ENCODE measurements around the gene XPO6.
"Not testable (repeated sequence)": the region's sequence is repeated elsewhere in the genome, so short reads cannot be mapped to it uniquely, and the experiment has no call there.

Gene XPO6

DNA sequence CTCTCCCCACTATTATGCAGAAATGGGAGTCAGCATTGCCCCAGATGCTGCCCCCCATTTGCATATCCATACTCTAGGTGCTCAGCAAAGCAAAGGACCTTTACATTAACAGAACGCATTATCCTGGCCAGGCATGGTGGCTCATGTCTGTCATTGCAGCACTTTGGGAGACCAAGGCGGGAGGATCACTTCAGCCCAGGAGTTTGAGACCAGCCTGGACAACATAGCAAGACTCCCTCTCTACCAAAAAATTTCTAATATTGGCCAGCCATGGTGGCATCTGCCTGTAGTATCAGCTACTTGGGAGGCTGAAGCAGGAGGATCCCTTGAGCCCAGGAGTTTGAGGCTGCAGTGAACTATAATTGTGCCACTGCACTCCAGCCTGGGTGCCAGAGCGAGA is 12.1 kb upstream of the XPO6 start:
- CTCF ChIA-PET, POLR2A ChIA-PET, DNase-seq: not testable (repeated sequence)

DNA sequence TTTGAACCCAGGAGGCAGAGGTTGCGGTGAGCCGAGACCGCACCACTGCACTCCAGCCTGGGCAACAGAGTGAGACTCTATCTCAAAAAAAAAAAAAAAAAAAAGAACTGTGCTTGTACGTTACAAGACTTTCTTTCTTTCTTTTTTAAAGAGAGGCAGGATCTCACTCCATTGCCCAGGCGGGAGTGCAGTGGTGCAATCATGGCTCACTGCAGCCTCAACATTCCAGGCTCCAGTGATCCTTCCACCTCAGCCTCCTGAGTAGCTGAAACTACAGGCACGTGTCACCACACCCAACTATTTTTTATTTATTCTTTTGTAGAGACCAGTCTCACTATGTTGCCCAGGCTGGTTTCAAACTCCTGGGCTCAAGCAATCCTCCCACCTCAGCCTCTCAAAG is 8.0 kb upstream of the XPO6 start:
- H3K27me3 ChIP-seq (replicated peaks in 2 of 5; ENCODE audit: control insufficient read depth in 4 of 5, insufficient read depth in 5 of 5, low read length in 4 of 5); H3K9me3 ChIP-seq (ENCODE audit: control extremely low read depth in 1 of 5, control insufficient read depth in 4 of 5, insufficient read depth in 2 of 5, low read depth in 1 of 5, low read length in 4 of 5); DNase-seq; H3K4me3 ChIP-seq (ENCODE audit: control insufficient read depth in 1 of 7, extremely low read depth in 1 of 7, insufficient read depth in 4 of 7, low read depth in 2 of 7, low read length in 6 of 7); POLR2A ChIA-PET; H3K36me3 ChIP-seq (ENCODE audit: control insufficient read depth in 4 of 4, insufficient read depth in 4 of 4, low read length in 3 of 4); H3K27ac ChIP-seq (ENCODE audit: insufficient read depth in 1 of 2, low read depth in 1 of 2, low read length in 2 of 2, poor library complexity in 1 of 2, severe bottlenecking in 2 of 2); H3K4me1 ChIP-seq (ENCODE audit: control extremely low read depth in 1 of 4, control insufficient read depth in 4 of 4, insufficient read depth in 4 of 4, low read length in 3 of 4): not testable (repeated sequence)
- WGBS (ENCODE audit: insufficient coverage) = 97% methylated on average over 4 of the region's 6 CpGs
- CTCF ChIA-PET = interaction anchor here (0.9 to 3.4 kb wide), 5 partner anchors 8 to 248 kb away, joined by 4 to 17 read pairs (median 5); no protein-coding TSS in a partner anchor

More for the DNA sequence above, 12.1 kb upstream of the XPO6 start:
- not testable (repeated sequence) for H3K27me3 ChIP-seq (replicated peaks in 2 of 5; ENCODE audit: control insufficient read depth in 4 of 5, insufficient read depth in 5 of 5, low read length in 4 of 5); H3K36me3 ChIP-seq (ENCODE audit: control insufficient read depth in 4 of 4, insufficient read depth in 4 of 4, low read length in 3 of 4); H3K4me1 ChIP-seq (ENCODE audit: control extremely low read depth in 1 of 4, control insufficient read depth in 4 of 4, insufficient read depth in 4 of 4, low read length in 3 of 4); H3K27ac ChIP-seq (ENCODE audit: insufficient read depth in 1 of 2, low read depth in 1 of 2, low read length in 2 of 2, poor library complexity in 1 of 2, severe bottlenecking in 2 of 2); H3K4me3 ChIP-seq (ENCODE audit: control insufficient read depth in 1 of 7, extremely low read depth in 1 of 7, insufficient read depth in 4 of 7, low read depth in 2 of 7, low read length in 6 of 7); H3K9me3 ChIP-seq (ENCODE audit: control extremely low read depth in 1 of 5, control insufficient read depth in 4 of 5, insufficient read depth in 2 of 5, low read depth in 1 of 5, low read length in 4 of 5)
- 100% methylated on average over 2 of the region's 3 CpGs for WGBS (ENCODE audit: insufficient coverage)

DNA sequence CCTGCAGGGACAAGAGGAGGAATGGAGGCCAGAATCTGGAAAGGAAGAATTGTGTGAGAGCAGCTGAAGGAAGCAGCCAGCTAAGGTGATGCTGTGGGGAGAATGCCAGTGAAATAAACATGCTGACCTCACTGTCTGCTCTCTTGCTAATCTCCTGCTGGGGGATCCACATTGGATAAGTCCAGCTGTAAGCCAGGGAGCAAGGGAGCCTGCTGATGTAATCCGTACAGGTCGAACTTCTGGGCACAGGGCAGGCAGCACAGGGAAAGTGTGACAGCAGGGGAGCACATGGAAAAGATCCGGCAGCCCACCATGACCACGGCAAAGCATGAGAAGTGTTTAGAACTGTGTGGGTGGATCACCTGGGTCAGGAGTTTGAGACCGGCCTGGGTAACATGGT is 7.5 kb upstream of the XPO6 start:
- CTCF ChIA-PET = interaction anchor here (0.9 to 3.4 kb wide), 8 partner anchors 9 to 247 kb away, joined by 4 to 17 read pairs (median 6); no protein-coding TSS in a partner anchor
- 98% methylated on average over 4 of the region's 5 CpGs for WGBS (ENCODE audit: insufficient coverage)

DNA sequence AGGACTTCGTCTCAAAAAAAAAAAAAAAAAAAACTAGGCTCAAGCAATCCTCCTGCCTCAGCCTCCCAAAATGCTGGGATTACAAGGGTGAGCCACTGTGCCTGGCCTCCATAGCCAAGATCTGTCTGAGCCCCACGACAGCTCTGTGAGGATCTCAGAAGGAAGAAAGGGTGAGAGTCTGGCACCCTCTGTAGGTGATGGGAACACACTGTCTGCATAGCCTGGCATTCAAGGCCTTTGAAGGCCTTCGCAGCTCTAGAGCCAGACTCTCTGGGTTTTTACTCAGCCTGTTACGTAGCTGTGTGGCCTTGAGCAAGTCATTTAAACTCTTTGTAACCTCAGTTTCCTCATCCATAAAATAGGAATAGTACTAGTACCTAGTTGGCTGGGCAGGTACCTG is 6.3 kb upstream of the XPO6 start:
- Histone ChIP-seq H3K4me1 (ENCODE audit: control extremely low read depth in 1 of 4, control insufficient read depth in 4 of 4, insufficient read depth in 4 of 4, low read length in 3 of 4) (no peaks in the 10 kb centered on the region), H3K27me3 (replicated peaks in 2 of 5; ENCODE audit: control insufficient read depth in 4 of 5, insufficient read depth in 5 of 5, low read length in 4 of 5) (no peaks in the 10 kb centered on the region), H3K4me3 (ENCODE audit: control insufficient read depth in 1 of 7, extremely low read depth in 1 of 7, insufficient read depth in 4 of 7, low read depth in 2 of 7, low read length in 6 of 7) (no peak overlapping the region), H3K36me3 (ENCODE audit: control insufficient read depth in 4 of 4, insufficient read depth in 4 of 4, low read length in 3 of 4) (no peaks in the 10 kb centered on the region), H3K9me3 (ENCODE audit: control extremely low read depth in 1 of 5, control insufficient read depth in 4 of 5, insufficient read depth in 2 of 5, low read depth in 1 of 5, low read length in 4 of 5) (no peaks in the 10 kb centered on the region), H3K27ac (ENCODE audit: insufficient read depth in 1 of 2, low read depth in 1 of 2, low read length in 2 of 2, poor library complexity in 1 of 2, severe bottlenecking in 2 of 2) (no peak overlapping the region)
- ChIA-PET CTCF (interaction anchor here (0.7 to 3.4 kb wide), 20 partner anchors 16 to 246 kb away, joined by 3 to 17 read pairs (median 4); no protein-coding TSS in a partner anchor), POLR2A (interaction anchor here (0.5 kb wide), 1 partner anchor 48 kb away, joined by 3 read pairs; no protein-coding TSS in a partner anchor)
- 50% methylated on average over 2 of the region's 4 CpGs for WGBS (ENCODE audit: insufficient coverage)
- peak; percentile 60 to 82 (median 78) for DNase-seq

More for the DNA sequence above, 7.5 kb upstream of the XPO6 start:
- Histone ChIP-seq H3K4me1 (ENCODE audit: control extremely low read depth in 1 of 4, control insufficient read depth in 4 of 4, insufficient read depth in 4 of 4, low read length in 3 of 4) (no peaks in the 10 kb centered on the region), H3K27ac (ENCODE audit: insufficient read depth in 1 of 2, low read depth in 1 of 2, low read length in 2 of 2, poor library complexity in 1 of 2, severe bottlenecking in 2 of 2) (no peak overlapping the region), H3K27me3 (replicated peaks in 2 of 5; ENCODE audit: control insufficient read depth in 4 of 5, insufficient read depth in 5 of 5, low read length in 4 of 5) (no peaks in the 10 kb centered on the region), H3K36me3 (ENCODE audit: control insufficient read depth in 4 of 4, insufficient read depth in 4 of 4, low read length in 3 of 4) (no peaks in the 10 kb centered on the region), H3K9me3 (ENCODE audit: control extremely low read depth in 1 of 5, control insufficient read depth in 4 of 5, insufficient read depth in 2 of 5, low read depth in 1 of 5, low read length in 4 of 5) (no peaks in the 10 kb centered on the region), H3K4me3 (ENCODE audit: control insufficient read depth in 1 of 7, extremely low read depth in 1 of 7, insufficient read depth in 4 of 7, low read depth in 2 of 7, low read length in 6 of 7) (no peak overlapping the region)
- no peak for DNase-seq
- POLR2A ChIA-PET = no interaction called here

DNA sequence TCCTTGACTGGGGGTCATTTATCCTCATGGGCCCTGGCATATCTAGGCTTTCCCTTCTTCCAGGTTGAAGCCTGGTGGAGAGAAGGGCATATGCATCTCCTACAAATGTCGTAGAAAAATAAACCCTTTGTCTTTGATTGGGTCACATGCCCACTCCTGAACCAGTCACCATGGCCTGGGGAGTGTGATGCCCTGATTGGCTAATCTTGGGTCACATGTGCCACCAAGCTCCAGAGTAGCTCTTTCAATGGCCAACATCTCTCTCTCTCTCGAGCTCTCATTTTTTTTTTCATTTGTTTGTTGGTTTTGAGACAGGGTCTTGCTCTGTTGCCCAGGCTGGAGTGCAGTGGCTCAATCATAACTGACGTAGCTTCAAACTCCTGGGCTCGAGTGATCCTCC is 5.6 kb upstream of the XPO6 start:
- Histone ChIP-seq H3K4me3 (ENCODE audit: control insufficient read depth in 1 of 7, extremely low read depth in 1 of 7, insufficient read depth in 4 of 7, low read depth in 2 of 7, low read length in 6 of 7) (no peak overlapping the region), H3K36me3 (ENCODE audit: control insufficient read depth in 4 of 4, insufficient read depth in 4 of 4, low read length in 3 of 4) (no peaks in the 10 kb centered on the region), H3K4me1 (ENCODE audit: control extremely low read depth in 1 of 4, control insufficient read depth in 4 of 4, insufficient read depth in 4 of 4, low read length in 3 of 4) (peaks cover 0 to 4% (median 3%) of the 10 kb centered on the region in 4 experiments), H3K9me3 (ENCODE audit: control extremely low read depth in 1 of 5, control insufficient read depth in 4 of 5, insufficient read depth in 2 of 5, low read depth in 1 of 5, low read length in 4 of 5) (no peaks in the 10 kb centered on the region), H3K27ac (ENCODE audit: insufficient read depth in 1 of 2, low read depth in 1 of 2, low read length in 2 of 2, poor library complexity in 1 of 2, severe bottlenecking in 2 of 2) (no peak overlapping the region), H3K27me3 (replicated peaks in 2 of 5; ENCODE audit: control insufficient read depth in 4 of 5, insufficient read depth in 5 of 5, low read length in 4 of 5) (no peaks in the 10 kb centered on the region)
- peak in 2 of 3 donors; percentile 23 to 24 for DNase-seq
- WGBS (ENCODE audit: insufficient coverage) = 96% methylated on average over 3 of the region's 4 CpGs
- CTCF ChIA-PET = interaction anchor here (0.6 to 3.4 kb wide), 14 partner anchors 15 to 580 kb away, joined by 3 to 17 read pairs (median 4); no protein-coding TSS in a partner anchor
- POLR2A ChIA-PET = no interaction called here

DNA sequence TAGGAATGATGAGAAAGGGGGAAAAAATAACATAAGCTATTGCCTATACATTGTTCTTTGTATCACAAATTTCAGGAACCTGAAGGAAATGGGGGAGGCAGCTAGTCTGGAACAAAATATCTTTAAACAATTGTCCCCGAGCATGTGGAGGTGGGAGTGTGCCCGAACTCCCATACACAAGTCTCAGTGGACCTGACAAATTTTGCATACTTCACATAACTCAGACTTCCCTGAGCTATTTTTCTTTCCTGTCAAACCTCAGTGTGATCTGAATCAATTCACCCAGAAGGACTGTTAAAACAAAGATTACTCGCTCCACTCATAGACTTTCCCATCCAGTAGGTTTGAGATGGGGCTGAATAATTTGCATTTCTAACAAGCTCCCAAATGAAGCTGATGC is 1.6 kb upstream of the XPO6 start:
- no peak overlapping the region for H3K4me3 ChIP-seq (ENCODE audit: control insufficient read depth in 1 of 7, extremely low read depth in 1 of 7, insufficient read depth in 4 of 7, low read depth in 2 of 7, low read length in 6 of 7)
- peaks cover 8 to 27% (median 22%) of the 10 kb centered on the region in 4 experiments for H3K4me1 ChIP-seq (ENCODE audit: control extremely low read depth in 1 of 4, control insufficient read depth in 4 of 4, insufficient read depth in 4 of 4, low read length in 3 of 4)
- no peaks in the 10 kb centered on the region for H3K27me3 ChIP-seq (replicated peaks in 2 of 5; ENCODE audit: control insufficient read depth in 4 of 5, insufficient read depth in 5 of 5, low read length in 4 of 5)
- CTCF ChIA-PET = interaction anchor here (0.8 to 1.9 kb wide), 7 partner anchors 11 to 465 kb away, joined by 3 to 10 read pairs (median 3); no protein-coding TSS in a partner anchor
- 93% methylated on average over 2 of the region's 3 CpGs for WGBS (ENCODE audit: insufficient coverage)
- POLR2A ChIA-PET = interaction anchor here (0.6 to 0.7 kb wide), 2 partner anchors 30 to 136 kb away, joined by 3 to 4 read pairs; no protein-coding TSS in a partner anchor
- H3K36me3 ChIP-seq (ENCODE audit: control insufficient read depth in 4 of 4, insufficient read depth in 4 of 4, low read length in 3 of 4) = peaks cover 2 to 6% (median 5%) of the 10 kb centered on the region in 4 experiments
- no peak overlapping the region for H3K27ac ChIP-seq (ENCODE audit: insufficient read depth in 1 of 2, low read depth in 1 of 2, low read length in 2 of 2, poor library complexity in 1 of 2, severe bottlenecking in 2 of 2)
- no peak for DNase-seq
- no peaks in the 10 kb centered on the region for H3K9me3 ChIP-seq (ENCODE audit: control extremely low read depth in 1 of 5, control insufficient read depth in 4 of 5, insufficient read depth in 2 of 5, low read depth in 1 of 5, low read length in 4 of 5)

DNA sequence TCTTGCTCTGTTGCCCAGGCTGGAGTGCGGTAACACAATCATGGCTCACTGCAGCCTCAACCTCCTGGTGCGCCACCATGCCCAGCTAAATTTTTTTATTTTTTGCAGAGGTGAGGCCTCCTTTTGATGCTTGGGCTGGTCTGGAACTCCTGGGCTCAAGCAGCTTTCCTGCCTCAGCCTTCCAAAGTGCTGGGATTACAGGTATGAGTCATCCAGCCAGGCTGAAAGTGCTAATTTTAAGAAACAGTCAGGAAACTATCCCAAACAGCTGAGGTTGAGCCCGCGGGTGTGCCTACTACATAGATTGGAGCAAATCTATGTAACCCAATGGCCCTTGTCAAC is 738 bp upstream of the XPO6 start:
- ChIA-PET POLR2A (no interaction called here), CTCF (interaction anchor here (1.2 to 1.9 kb wide), 3 partner anchors 16 to 76 kb away, joined by 3 to 10 read pairs (median 3); no protein-coding TSS in a partner anchor)
- no peaks in the 10 kb centered on the region for H3K27me3 ChIP-seq (replicated peaks in 2 of 5; ENCODE audit: control insufficient read depth in 4 of 5, insufficient read depth in 5 of 5, low read length in 4 of 5)
- H3K4me3 ChIP-seq (ENCODE audit: control insufficient read depth in 1 of 7, extremely low read depth in 1 of 7, insufficient read depth in 4 of 7, low read depth in 2 of 7, low read length in 6 of 7) = peak overlapping the region in 5 of 7 experiments; percentile 56 to 88 (median 81)
- H3K9me3 ChIP-seq (ENCODE audit: control extremely low read depth in 1 of 5, control insufficient read depth in 4 of 5, insufficient read depth in 2 of 5, low read depth in 1 of 5, low read length in 4 of 5) = no peaks in the 10 kb centered on the region
- no peak for DNase-seq
- WGBS (ENCODE audit: insufficient coverage) = 87% methylated on average over 4 of the region's 4 CpGs
- peak overlapping the region in 1 of 2 experiments; percentile 36 for H3K27ac ChIP-seq (ENCODE audit: insufficient read depth in 1 of 2, low read depth in 1 of 2, low read length in 2 of 2, poor library complexity in 1 of 2, severe bottlenecking in 2 of 2)
- H3K4me1 ChIP-seq (ENCODE audit: control extremely low read depth in 1 of 4, control insufficient read depth in 4 of 4, insufficient read depth in 4 of 4, low read length in 3 of 4) = peaks cover 8 to 27% (median 23%) of the 10 kb centered on the region in 4 experiments
- peaks cover 3 to 12% (median 8%) of the 10 kb centered on the region in 4 experiments for H3K36me3 ChIP-seq (ENCODE audit: control insufficient read depth in 4 of 4, insufficient read depth in 4 of 4, low read length in 3 of 4)
